ENCODE data around the gene RRP15. TPM values are rescaled to one million over a fixed set of nuclear protein-coding genes. Genes with fewer than 3 reads are reported as not detected.

RRP15 gene
- total RNA-seq, 3 donors from 2014 or later = 9.8 to 17.7 (median 10.0) TPM

DNA sequence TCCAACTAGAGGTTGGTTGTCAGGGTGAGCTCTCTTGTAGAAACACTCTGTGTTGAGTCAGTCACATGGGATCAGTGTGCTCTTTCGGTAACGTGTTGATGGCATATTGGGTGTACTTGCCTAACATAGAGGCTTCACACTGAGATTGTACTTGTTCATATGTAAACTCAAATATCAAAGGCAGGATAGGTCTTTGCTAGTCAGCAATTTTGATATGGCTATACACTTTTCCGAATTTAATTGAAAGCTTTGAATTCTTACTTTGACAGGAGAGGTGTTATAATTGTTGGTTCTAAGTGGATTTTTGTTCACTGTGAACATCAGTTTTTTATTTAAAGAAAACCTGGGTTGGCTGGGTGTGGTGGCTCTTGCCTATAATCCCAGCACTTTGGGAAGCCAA lies 43.7 kb downstream of the RRP15 start:
- ATAC-seq (no peak), DNase-seq (no peak)
- TF ChIP-seq, protein P1, sequence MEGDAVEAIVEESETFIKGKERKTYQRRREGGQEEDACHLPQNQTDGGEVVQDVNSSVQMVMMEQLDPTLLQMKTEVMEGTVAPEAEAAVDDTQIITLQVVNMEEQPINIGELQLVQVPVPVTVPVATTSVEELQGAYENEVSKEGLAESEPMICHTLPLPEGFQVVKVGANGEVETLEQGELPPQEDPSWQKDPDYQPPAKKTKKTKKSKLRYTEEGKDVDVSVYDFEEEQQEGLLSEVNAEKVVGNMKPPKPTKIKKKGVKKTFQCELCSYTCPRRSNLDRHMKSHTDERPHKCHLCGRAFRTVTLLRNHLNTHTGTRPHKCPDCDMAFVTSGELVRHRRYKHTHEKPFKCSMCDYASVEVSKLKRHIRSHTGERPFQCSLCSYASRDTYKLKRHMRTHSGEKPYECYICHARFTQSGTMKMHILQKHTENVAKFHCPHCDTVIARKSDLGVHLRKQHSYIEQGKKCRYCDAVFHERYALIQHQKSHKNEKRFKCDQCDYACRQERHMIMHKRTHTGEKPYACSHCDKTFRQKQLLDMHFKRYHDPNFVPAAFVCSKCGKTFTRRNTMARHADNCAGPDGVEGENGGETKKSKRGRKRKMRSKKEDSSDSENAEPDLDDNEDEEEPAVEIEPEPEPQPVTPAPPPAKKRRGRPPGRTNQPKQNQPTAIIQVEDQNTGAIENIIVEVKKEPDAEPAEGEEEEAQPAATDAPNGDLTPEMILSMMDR (IDR thresholded peaks at IDR 0.05) = no peak
- Histone ChIP-seq H3K36me3 (ENCODE audit: low read depth) (no peaks in the 10 kb centered on the region), H3K9me3 (no peaks in the 10 kb centered on the region), H3K4me1 (ENCODE audit: low read depth) (no peaks in the 10 kb centered on the region), H3K4me3 (no peak overlapping the region)
- intact Hi-C loops (cut with DNase I, micrococcal nuclease) = no loop called here

DNA sequence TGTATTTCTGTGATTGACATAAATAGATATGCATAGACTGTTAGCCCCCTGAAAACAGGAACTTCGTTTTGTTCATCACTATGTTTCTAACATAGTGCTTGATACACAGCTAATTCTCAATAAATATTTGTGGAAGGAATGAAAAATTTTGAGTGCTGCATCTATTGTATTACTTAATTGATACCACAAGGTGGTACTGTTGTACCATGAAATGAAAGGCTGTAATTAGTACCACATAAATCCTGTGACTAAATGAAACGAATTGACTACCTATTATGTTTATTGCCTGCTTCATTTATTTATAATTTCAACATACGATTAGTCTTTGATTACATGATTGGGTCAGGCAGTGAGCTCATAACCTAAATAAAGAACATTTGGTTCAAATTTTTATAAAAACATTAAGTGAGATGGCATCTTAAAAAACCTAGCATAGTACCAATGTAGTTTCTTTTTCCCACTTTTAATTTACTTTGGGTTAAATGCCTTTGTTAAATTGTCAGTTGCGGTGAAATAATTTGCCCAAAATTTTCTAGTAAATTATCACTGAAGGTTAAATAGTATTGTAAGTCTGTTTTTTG lies 45.0 kb downstream of the RRP15 start:
- TF ChIP-seq, protein P1 (IDR thresholded peaks at IDR 0.05) = no peak
- DNase-seq (no peak), ATAC-seq (peak; percentile 47)
- Histone ChIP-seq H3K36me3 (ENCODE audit: low read depth) (no peaks in the 10 kb centered on the region), H3K4me3 (no peak overlapping the region), H3K9me3 (no peaks in the 10 kb centered on the region), H3K4me1 (ENCODE audit: low read depth) (no peaks in the 10 kb centered on the region)
- intact Hi-C loops (cut with DNase I, micrococcal nuclease) = loop anchor here in 1 of 2 donors (10.0 kb wide), 2 partner anchors 195 to 1085 kb away; no protein-coding TSS in a partner anchor

DNA sequence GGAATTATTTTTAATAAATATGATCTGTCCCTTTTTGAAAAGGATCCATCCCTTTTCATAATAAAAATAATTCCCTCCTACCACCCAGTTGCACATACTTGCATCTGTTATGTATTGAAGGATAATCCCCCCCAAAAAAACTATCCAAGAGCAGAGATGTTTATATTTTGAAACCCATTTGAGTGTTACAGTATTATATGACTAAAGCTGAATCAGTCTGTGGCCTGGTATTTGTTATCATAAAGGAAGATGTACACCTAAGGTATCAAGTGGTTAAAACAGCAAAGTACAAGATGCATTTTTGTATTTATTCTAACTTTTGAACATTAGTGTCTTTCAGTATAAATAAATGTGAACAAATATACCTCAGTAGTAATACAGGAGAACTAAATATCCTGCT lies 47.3 kb downstream of the RRP15 start:
- intact Hi-C loops (cut with DNase I, micrococcal nuclease) = loop anchor here in 1 of 2 donors (10.0 kb wide), 2 partner anchors 192 to 1082 kb away; no protein-coding TSS in a partner anchor
- Histone ChIP-seq H3K4me1 (ENCODE audit: low read depth) (no peaks in the 10 kb centered on the region), H3K9me3 (no peaks in the 10 kb centered on the region), H3K36me3 (ENCODE audit: low read depth) (no peaks in the 10 kb centered on the region), H3K4me3 (no peak overlapping the region)
- DNase-seq (no peak), ATAC-seq (no peak)
- TF ChIP-seq, protein P1 (IDR thresholded peaks at IDR 0.05) = no peak

DNA sequence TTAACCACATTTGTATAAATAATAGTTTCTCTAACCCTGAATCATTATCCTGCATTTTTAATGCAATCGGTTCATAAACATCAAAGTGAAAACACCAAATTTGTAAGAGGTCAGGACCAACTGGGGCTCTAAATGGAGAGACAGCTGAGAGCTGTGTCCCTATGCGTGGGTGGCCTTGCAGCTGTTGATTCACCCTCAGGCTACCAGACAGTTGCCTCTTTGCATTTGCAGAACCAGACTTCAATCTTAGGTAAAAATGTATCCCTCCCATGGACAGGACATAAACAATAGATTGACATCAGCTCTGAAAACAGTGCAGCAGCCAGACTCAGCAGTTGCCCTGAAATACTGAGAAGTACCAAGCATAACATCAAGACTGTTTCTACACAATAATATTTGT lies 51.2 kb downstream of the RRP15 start:
- Histone ChIP-seq H3K4me1 (ENCODE audit: low read depth) (no peaks in the 10 kb centered on the region), H3K36me3 (ENCODE audit: low read depth) (no peaks in the 10 kb centered on the region), H3K4me3 (no peak overlapping the region), H3K9me3 (no peaks in the 10 kb centered on the region)
- ATAC-seq = no peak
- DNase-seq = no peak
- TF ChIP-seq, protein P1 (IDR thresholded peaks at IDR 0.05) = no peak
- intact Hi-C loops (cut with DNase I, micrococcal nuclease) = loop anchor here in 1 of 2 donors (10.0 kb wide), 2 partner anchors 188 to 1078 kb away; no protein-coding TSS in a partner anchor

DNA sequence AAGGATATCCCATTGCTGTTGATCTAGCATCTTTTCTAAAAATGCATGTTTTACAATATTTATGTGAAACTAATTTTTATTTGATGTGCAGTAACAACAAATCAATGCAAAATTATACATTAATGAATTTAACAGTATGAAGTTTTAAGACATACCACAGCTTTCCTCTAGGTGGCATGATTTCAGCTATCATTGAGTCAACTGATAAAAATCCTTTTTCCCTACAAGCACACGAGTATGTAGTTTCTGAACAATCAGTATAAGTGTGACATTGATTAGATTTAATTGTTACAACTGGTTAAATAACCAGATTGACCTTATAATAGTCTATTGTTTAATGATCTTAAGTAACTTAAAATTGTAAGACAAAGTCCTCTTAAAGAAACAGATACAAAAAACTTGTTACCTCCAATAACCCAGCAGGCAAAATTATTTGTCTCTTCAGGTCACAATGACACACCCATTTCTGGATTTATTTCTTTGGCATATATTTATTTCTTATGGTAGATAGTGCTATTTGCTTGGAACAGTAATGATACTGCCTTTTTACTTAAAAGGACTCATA lies 54.3 kb downstream of the RRP15 start:
- no peak overlapping the region for H3K4me3 ChIP-seq
- ATAC-seq = no peak
- DNase-seq = no peak
- TF ChIP-seq, protein P1 (IDR thresholded peaks at IDR 0.05) = peak; percentile 30
- intact Hi-C loops (cut with DNase I, micrococcal nuclease) = loop anchor here in 1 of 2 donors (10.0 kb wide), 2 partner anchors 185 to 1075 kb away; no protein-coding TSS in a partner anchor
- H3K4me1 ChIP-seq (ENCODE audit: low read depth) = no peaks in the 10 kb centered on the region
- H3K9me3 ChIP-seq = no peaks in the 10 kb centered on the region
- no peaks in the 10 kb centered on the region for H3K36me3 ChIP-seq (ENCODE audit: low read depth)
